ENCODE results near the gene TGFB1I1.
"Not testable (repeated sequence)": the region's sequence is repeated elsewhere in the genome, so short reads cannot be mapped to it uniquely, and the experiment has no call there.

The TGFB1I1 gene

DNA sequence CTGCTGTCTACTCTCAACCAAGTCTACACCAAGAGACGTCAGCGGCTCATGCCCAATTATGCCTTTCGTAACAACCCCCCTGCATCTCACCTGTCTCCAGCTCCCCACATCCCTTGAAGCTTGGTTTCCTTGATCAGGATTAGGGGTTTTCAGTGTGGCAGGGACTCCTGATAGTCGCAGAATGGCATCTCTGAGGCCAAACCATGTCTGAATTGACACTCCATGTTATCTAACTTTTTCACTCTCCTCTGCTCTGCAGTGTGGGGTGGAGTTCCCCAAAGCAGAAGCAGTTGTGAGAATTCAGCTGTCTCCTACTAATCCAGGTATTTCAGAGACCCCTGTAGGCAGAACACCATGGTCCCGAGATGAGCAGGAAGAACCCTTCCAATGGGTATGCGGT lies 50.1 kb downstream of the TGFB1I1 start:
- FAIRE-seq, result no peak

DNA sequence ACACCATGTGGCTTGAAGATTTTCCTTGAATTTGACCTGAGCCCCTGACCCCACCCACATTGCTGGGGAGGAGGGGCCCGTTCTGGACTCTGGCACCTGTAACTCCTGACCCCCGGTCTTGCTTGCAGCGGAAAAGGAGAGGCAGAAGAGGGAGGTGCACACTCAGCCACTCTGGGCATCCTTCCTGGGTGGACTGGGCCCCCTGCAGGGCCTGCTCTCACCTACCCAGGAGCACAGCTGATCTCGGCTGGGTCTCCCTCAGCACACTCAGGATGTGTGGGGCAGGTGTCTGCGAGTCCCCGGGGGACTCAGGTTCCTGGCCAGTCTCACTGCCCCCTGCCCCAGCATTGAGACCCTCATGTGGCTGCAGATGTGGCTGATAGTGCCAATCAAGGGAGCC lies 51.8 kb downstream of the TGFB1I1 start:
- FAIRE-seq, result not testable (repeated sequence)

DNA sequence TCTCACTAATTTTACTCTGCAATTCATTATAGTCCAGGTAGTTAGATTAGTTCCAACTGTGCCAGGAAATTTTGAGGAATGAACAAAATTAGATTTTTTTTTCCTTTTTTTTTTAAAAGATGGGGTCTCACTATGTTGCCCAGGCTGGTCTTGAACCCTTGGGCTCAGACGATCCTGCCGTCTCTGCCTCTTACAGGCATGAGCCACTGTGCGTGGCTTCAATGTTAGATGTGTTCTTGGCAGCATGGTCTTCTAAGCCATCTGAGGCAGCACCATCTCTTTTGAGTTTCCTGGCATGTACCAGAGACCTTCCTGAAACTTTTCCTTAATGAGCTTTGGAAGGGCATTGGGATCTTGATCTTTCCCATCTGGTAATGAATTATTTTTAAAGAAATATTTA lies 53.2 kb downstream of the TGFB1I1 start:
- FAIRE-seq, result no peak
